HG02885 (cell line): ENCODE measurements around the gene SPATA31D4.
"Not testable (repeated sequence)": the region's sequence is repeated elsewhere in the genome, so short reads cannot be mapped to it uniquely, and the experiment has no call there.

Experiments
- ATAC-seq: cut with Tn5 transposase; IDR thresholded peaks from one replicate; pipeline ENCODE4 v1.9.1; 2021; ENCODE audit warnings: mild to moderate bottlenecking; ENCODE audit not compliant: unreplicated experiment, poor library complexity

The SPATA31D4 gene

DNA sequence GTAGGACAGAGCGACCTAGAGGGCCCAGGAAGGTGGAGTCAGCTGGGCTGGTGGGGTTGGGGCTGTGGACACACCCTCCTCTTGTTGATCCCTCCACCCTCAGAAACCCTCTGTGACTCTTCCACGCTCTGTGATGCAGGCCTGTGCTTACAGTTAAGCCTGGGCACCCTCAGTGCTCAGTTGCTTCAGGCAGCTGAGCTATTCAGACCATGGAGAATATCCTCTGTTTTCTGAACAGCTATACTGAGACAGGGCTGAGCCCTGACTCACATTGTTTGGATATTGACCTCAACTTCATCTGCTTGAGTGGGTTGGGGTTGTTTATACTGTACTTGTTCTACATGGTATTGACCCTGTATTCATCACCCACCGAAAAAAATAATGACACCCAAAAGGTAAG lies at the start of gene SPATA31D4:
Gene SPATA31D4, plus strand, starts transcription at position 124 of the 400 bp plus-strand sequence. Its CDS starts 86 bp downstream, at position 210.
- ATAC-seq, result not testable (repeated sequence)

DNA sequence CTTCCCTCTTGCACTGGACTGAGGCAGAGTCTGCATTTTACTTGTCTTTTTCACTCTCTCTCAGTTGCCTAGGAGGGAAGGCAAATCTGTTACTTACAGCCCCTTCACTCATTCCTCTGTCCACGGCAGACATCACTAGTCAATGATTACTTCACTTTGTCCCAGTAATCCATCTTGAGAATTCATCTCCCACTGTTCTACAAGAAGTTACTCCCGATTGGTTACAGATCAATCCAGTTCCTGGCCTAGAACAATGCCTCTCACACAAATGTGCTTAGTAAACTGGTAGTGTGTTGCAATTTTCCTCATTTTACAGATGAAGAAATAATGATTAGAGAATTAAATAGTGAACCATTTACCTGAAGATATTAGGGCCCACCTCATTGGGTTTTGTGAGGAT lies 49.7 kb upstream of the SPATA31D4 start:
- no peak for ATAC-seq

DNA sequence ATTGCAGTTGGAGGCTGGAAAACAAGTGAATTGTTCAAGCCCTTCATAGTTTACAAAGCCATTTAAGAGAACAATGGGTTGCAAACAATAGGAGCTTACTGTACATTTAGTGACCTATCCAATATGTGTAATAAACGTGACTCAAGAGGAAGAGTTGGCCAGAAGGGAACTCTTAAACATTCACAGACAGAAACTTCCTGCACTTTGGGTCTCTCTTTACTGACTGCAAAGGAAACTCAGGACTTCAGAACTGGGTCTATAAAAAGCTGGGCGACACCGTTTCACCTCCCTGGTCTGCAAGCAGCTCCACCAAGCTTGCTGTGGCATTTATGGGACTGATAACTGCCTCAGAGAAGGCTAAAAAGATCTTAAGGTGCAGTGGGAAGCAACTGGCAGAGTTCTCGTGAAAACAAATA lies 48.7 kb upstream of the SPATA31D4 start:
- no peak for ATAC-seq

GRCh38 chr9:81885602-81886001 lies 42.6 kb upstream of the SPATA31D4 start:
- no peak for ATAC-seq

- ATAC-seq, result no peak
Measured at GRCh38 chr9:81886665-81887064, 41.6 kb upstream of the SPATA31D4 start.

DNA sequence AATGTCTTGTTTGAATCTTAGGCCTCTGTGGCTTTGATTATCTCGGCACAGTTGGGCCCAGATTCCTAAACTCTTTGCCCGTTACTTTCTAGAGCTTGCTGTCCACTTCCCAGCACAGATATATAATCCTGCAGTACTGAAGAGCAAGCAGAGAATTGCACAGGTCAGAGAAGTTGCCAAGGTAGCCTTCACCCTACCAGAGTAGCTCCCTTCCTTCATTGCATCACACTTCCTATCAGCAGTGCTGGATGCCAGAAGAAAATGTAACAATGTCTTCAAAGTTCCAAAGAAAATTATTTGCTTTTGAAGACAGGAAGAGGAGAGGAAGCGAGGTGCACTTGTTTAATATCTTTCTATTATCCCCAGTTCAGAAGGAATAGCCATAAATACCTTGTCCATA lies 38.1 kb upstream of the SPATA31D4 start:
- ATAC-seq, result no peak

DNA sequence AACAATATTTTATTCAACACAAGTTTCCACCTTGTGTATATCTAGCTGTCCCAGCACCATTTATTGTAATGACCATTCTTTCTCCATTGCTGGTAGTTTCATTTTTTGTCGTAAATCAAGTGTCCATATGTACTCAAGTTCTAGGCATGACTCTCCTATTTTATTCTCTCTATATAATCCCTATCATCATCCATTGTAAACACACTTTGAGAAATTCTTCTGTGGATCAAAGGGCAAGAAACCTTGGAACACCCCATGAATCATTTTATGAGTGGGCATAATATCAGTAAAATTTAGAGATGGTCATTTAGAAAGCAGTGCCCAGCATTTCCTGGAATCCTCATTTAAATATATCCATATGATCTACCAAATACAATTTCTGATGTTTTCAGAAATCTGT lies 35.8 kb upstream of the SPATA31D4 start:
- ATAC-seq, result no peak

- no peak for ATAC-seq
Measured at GRCh38 chr9:81893929-81894328, 34.3 kb upstream of the SPATA31D4 start.

GRCh38 chr9:81894891-81895290 lies 33.3 kb upstream of the SPATA31D4 start:
- ATAC-seq, result no peak

GRCh38 chr9:81896070-81896469 lies 32.2 kb upstream of the SPATA31D4 start:
- no peak for ATAC-seq

GRCh38 chr9:81898851-81899250 lies 29.4 kb upstream of the SPATA31D4 start:
- ATAC-seq, result no peak

GRCh38 chr9:81902196-81902595 lies 26.0 kb upstream of the SPATA31D4 start:
- ATAC-seq, result no peak

DNA sequence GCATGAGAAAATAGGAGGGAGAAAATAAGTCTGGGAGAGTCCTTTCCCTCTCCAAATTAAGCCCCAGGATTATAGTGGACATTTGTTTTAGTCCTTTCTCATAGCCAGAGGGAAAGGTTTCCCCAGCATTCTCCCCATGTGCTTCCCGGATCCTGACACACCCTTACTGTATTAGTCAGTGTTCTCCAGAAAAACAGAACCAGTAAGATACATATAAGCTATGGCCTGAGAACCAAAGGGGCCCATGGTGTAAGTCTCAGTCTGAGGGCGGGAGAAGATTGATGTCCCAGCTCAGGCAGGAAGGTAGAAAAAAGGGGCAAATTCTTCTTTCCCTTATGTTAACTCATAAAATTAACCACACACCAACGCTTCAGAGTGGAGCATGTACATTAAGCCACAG lies 25.6 kb upstream of the SPATA31D4 start:
- ATAC-seq, result no peak

GRCh38 chr9:81906671-81907070 lies 21.6 kb upstream of the SPATA31D4 start:
- ATAC-seq, result no peak

- ATAC-seq, result no peak
Measured at GRCh38 chr9:81912135-81912534, 16.1 kb upstream of the SPATA31D4 start.

- ATAC-seq, result no peak
Measured at GRCh38 chr9:81915801-81916505, 12.3 kb upstream of the SPATA31D4 start.

DNA sequence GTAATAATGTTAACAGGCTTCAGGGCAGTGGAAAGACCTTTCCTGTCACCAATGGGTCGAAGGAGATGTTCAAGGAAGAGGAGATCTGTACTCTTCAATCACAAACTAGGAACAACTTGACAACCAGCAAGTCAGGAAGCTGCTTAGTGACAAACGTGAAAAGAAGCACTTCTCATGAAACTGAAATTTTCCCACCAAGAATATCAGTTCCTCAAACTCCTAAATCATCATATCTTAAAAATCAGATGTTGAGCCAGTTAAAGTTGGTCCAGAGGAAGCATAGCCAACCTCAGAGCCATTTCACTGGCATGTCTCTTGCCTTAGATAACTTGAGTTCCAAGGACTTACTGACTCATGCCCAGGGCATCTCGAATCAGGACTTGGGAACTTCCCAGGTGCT lies 9.7 kb upstream of the SPATA31D4 start:
- not testable (repeated sequence) for ATAC-seq

- not testable (repeated sequence) for ATAC-seq
Measured at GRCh38 chr9:81930147-81930546, 1.9 kb downstream of the SPATA31D4 start.

DNA sequence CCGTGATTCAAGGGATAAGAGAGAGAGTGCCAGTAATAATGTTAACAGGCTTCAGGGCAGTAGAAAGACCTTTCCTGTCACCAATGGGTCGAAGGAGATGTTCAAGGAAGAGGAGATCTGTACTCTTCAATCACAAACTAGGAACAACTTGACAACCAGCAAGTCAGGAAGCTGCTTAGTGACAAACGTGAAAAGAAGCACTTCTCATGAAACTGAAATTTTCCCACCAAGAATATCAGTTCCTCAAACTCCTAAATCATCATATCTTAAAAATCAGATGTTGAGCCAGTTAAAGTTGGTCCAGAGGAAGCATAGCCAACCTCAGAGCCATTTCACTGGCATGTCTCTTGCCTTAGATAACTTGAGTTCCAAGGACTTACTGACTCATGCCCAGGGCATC lies 5.3 kb downstream of the SPATA31D4 start:
- not testable (repeated sequence) for ATAC-seq

- not testable (repeated sequence) for ATAC-seq
Measured at GRCh38 chr9:81943393-81943792, 15.2 kb downstream of the SPATA31D4 start, which contains the start of gene SPATA31D3. TSS of gene SPATA31D3 (plus strand) at chr9:81943500. CDS start at chr9:81943586, 86 bp downstream.

DNA sequence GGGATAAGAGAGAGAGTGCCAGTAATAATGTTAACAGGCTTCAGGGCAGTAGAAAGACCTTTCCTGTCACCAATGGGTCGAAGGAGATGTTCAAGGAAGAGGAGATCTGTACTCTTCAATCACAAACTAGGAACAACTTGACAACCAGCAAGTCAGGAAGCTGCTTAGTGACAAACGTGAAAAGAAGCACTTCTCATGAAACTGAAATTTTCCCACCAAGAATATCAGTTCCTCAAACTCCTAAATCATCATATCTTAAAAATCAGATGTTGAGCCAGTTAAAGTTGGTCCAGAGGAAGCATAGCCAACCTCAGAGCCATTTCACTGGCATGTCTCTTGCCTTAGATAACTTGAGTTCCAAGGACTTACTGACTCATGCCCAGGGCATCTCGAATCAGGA lies 20.4 kb downstream of the SPATA31D4 start:
- ATAC-seq, result not testable (repeated sequence)

DNA sequence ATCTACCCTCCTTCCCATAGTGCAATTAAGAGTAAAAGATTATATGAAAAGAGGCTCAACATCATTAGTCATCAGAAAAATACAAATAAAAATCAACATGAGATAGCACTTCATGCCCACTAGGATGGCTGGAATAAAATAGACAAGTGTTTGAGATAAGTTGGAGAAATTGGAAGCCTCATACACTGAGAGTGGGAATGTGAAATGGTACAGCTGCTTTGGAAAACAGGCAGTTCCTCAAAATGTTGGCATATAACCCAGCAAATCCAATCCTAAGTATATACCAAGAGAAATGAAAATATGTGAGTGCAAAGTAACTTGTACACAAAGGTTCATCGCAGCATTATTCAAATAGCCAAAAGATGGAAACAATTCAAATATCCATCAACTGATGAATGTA lies 24.9 kb downstream of the SPATA31D4 start:
- no peak for ATAC-seq
